HG03135 (cell line): ENCODE measurements around the gene SERPINA4.

Experiments
- ATAC-seq: cut with Tn5 transposase; IDR thresholded peaks from one replicate; pipeline ENCODE4 v1.9.1; 2021; ENCODE audit warnings: mild to moderate bottlenecking, moderate library complexity; ENCODE audit not compliant: unreplicated experiment

The SERPINA4 gene

DNA sequence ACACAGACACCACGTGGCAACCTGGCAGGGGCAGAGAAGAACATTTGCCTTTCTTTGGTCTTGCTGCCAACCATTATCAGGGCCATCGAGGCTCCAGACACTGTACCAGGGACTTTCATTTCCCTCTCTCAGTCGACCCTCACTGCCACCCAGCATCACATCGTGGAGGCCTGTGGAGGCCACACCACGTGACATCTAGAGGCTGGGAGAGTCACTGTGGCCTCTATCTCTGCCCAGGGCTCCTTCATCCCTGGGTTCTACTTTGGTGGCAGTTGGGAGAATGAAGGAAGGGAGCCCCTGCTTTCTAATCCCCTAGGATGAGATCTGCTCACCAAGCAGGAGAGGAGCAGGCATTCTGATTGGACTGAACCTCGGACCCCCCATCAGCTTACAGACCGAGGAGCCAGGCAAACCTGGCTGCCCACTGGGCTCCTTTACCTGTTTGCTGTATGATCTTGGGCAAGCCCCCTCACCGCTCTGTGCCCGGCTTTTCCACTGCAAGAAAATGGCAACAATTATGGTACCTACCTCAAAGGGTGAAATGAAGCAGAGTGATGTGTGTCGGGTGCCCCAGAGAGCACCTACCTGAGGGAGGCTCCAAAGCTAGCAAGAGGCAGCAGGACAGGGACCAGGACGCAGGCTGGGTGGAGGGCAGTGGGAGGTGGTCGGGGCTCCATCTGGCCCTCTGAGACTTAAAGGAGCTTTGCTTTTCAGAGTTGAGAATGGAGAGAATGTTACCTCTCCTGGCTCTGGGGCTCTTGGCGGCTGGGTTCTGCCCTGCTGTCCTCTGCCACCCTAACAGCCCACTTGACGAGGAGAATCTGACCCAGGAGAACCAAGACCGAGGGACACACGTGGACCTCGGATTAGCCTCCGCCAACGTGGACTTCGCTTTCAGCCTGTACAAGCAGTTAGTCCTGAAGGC, 52.7 kb downstream of the SERPINA4 start:
- no peak for ATAC-seq

GRCh38 chr14:94614802-94615201, 53.6 kb downstream of the SERPINA4 start:
- no peak for ATAC-seq

GRCh38 chr14:94615254-94615653, 54.0 kb downstream of the SERPINA4 start:
- ATAC-seq = no peak

- no peak for ATAC-seq
Observed at GRCh38 chr14:94615823-94616570, 54.8 kb downstream of the SERPINA4 start.

- no peak for ATAC-seq
Observed at GRCh38 chr14:94617366-94617941, 56.2 kb downstream of the SERPINA4 start.

GRCh38 chr14:94617988-94618822, 57.0 kb downstream of the SERPINA4 start:
- no peak for ATAC-seq

DNA sequence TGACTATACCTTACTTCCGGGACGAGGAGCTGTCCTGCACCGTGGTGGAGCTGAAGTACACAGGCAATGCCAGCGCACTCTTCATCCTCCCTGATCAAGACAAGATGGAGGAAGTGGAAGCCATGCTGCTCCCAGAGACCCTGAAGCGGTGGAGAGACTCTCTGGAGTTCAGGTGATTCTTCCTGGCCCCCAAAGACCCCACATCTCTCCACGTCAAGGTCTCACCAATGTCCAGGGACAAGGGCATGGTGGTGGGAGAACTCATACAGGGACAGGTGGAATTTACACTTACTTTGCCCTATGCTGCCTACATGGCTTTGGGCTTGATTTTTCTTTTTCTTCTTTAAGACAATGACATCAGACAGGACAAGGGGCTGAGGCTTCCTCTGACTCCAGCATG, 58.1 kb downstream of the SERPINA4 start:
- no peak for ATAC-seq
